SU-DHL-6 (cell line): ENCODE measurements around the gene DCN.

Source experiments
- CTCF ChIP-seq: fragments of 200-600 bp; sonication (generic); IDR thresholded peaks from one replicate; pipeline ENCODE4 v1.5.1; 2017; ENCODE audit warnings: antibody characterized with exemption, mild to moderate bottlenecking, low read length, moderate library complexity; ENCODE audit not compliant: insufficient read depth, poor library complexity, severe bottlenecking
- EZH2phosphoT487 ChIP-seq: fragments of 200-600 bp; sonication (generic), shearing (Covaris generic); conservative IDR thresholded peaks from 2 replicates; pipeline ENCODE4 v1.6.1; 2018; ENCODE audit warnings: mild to moderate bottlenecking, antibody characterized with exemption, low read length, moderate library complexity, mixed read lengths

GRCh38 chr12:91202390-91202789 is 19.8 kb upstream of the DCN start:
- TF ChIP-seq CTCF (no peak), EZH2phosphoT487 (no peak)
